ENCODE results near the gene NFS1.

DNA sequence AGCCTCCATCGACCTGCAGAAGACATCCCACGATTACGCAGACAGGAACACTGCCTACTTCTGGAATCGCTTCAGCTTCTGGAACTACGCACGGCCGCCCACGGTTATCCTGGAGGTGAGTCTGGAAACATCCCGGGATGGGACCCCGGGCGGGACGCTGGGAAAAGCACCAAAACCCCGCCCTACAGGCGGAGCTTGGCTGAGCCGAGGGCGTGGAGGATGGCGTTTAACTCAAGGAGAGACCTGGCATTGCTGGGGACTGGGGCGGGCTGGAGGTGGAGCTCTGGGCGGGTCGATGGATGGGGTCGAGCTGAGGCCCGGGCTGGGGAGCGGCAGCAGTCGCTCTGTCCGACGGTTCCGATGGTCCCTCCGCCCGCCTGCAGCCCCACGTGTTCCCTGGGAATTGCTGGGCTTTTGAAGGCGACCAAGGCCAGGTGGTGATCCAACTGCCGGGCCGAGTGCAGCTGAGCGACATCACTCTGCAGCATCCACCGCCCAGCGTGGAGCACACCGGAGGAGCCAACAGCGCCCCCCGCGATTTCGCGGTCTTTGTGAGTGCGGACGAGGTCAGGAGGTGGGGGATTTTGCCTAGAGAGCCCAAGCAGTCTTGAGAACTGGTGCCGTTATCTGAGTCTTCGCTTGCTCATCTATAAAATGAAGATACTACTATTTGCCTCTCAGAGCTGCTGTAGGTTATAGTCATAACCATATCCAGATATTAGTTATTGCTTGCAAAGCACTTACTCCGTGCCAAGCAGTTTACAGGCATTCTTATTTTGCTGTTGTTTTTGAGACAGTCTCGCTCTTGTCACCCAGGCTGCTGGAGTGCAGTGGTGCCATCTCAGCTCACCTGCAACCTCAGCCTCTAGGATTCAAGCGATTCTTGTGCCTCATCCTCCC lies 79.7 kb downstream of the NFS1 start:
- TF ChIP-seq, protein P1, sequence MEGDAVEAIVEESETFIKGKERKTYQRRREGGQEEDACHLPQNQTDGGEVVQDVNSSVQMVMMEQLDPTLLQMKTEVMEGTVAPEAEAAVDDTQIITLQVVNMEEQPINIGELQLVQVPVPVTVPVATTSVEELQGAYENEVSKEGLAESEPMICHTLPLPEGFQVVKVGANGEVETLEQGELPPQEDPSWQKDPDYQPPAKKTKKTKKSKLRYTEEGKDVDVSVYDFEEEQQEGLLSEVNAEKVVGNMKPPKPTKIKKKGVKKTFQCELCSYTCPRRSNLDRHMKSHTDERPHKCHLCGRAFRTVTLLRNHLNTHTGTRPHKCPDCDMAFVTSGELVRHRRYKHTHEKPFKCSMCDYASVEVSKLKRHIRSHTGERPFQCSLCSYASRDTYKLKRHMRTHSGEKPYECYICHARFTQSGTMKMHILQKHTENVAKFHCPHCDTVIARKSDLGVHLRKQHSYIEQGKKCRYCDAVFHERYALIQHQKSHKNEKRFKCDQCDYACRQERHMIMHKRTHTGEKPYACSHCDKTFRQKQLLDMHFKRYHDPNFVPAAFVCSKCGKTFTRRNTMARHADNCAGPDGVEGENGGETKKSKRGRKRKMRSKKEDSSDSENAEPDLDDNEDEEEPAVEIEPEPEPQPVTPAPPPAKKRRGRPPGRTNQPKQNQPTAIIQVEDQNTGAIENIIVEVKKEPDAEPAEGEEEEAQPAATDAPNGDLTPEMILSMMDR (IDR thresholded peaks at IDR 0.05) = peak in 2 of 4 experiments; percentile 24 to 32
- TF ChIP-seq POLR2A (IDR thresholded peaks at IDR 0.05) = peak; percentile 19 to 29

All from uterus (tissue), 2 donors.